Amniotic epithelial cell (primary cell): ENCODE results near the gene CHD3.

Experiments
- DNase-seq: peaks from one replicate; pipeline ENCODE4 v3.0.0-alpha.2; 2010; ENCODE audit warnings: low read depth

The CHD3 gene

DNA sequence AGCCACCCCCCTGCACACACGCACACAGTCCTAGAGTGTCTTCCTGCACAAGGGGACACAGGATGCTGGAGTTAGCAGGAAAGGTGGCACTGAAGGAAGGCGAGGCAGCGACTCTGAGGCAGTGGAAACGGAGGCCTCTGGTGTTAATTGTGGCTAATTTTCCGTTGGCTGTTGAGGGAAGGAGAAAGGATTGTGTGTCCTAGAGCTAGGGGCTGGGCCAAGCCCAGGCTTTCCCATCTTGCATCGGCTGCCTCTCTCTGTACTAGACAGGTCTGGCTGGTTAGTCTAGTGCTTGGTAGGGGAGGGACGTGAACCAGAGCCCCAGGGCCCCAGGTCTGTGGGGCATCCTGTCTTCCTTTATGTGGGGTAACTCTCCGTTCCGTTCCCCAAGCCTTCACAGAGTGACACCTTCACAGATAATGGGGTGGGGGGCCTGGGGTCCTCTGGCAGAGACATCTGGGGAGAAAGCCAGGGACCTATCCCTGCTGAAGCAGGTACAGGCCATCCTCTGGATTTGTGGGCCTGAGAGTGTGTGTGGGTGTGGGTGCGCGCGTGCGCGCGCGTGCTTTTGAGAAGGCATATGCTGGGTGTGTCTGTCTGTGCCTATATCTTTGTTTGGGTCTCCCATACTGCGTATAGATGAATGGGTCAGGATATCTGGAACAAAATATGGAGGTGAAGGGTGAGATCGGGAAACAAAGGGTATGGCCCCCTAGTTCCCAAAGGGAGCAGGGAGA, at the start of gene CHD3:
TSS of gene CHD3 (plus strand) at position 606 of the 737 bp plus-strand sequence. CDS start 212 bp downstream, outside the sequence.
- no peak for DNase-seq

DNA sequence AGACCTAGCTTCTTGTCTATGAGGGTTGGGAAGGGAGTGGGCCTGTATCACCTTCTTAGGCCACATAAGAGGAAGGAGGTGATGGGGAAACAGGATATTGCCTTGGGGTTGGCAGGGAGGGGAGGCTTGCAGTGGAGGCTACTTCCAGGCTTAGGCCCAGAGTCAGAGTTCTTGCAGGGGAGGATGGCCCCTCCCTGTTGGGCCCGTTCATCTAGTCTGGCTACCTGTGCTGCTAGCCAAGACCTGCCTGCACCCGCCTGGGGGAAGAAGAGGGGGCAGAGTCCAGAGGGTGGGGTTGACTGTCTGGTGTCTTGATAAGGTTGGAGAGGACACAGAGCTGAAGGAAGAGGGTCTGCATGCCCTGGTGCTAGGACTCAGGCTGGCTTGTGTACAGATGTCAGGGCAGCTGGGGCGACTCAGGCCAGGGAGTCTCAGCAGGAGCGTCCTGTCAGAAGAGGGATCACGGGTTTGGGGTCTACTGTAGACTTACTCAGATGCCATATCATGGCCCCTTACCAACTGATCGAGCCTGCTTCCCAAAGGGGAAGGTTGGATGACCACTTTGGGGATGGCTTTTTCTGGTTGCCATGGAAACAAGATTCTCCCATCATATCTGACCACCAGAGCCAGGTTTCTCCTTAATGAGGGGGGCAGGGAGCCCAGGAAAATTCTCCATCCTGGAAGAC, 49.3 kb upstream of the CHD3 start:
- DNase-seq = no peak

GRCh38 chr17:7839876-7840261, 48.7 kb upstream of the CHD3 start:
- peak; percentile 36 for DNase-seq

DNA sequence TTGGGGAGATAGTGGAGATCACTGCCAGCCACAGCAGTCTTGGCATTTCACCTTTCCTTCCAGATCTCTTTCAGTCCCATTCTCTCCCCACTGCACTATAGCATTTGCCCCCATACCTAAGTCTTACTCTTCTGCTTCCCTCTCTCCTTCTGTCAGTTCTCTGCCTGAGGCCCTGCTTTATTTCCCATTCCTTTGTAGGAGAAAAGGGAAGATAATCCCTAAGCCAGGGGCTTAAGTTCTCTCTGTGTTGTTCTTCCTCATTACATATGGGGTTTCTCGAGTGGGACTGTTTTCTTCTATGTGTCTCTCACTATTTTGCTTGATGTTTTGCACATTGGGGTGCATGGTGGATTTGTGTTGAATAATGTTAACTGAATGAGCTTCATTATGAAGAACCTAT, 48.1 kb upstream of the CHD3 start:
- DNase-seq = no peak

- no peak for DNase-seq
These were observed 47.7 kb upstream of the CHD3 start for GRCh38 chr17:7840875-7841274.

DNA sequence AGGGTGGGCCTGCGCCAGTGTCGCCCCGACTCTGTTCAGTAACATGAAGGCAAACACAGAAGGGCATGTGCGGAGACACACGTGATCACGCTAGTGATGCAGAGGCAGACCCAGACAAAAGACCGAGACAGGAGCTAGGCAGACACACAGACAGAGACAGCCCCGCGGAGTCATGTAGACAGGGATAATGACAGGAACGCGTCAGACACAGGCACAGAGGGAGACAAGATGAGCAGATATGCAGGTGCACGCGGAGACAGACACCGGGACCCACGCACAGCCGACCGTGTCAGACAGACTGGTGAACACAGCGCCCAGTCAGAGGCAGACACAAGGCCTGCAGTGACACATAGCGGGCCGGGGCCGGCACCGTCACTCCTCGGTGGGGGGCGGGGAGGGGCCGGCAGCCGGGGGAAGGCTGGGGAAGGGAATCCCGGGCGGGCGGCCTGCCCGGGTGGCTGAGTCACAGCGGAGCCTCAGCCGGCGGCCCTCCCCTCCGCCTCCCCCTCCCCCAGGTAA, 47.1 kb upstream of the CHD3 start:
- peak; percentile 85 for DNase-seq

GRCh38 chr17:7841915-7842379, 46.6 kb upstream of the CHD3 start:
- DNase-seq = peak; percentile 80

DNA sequence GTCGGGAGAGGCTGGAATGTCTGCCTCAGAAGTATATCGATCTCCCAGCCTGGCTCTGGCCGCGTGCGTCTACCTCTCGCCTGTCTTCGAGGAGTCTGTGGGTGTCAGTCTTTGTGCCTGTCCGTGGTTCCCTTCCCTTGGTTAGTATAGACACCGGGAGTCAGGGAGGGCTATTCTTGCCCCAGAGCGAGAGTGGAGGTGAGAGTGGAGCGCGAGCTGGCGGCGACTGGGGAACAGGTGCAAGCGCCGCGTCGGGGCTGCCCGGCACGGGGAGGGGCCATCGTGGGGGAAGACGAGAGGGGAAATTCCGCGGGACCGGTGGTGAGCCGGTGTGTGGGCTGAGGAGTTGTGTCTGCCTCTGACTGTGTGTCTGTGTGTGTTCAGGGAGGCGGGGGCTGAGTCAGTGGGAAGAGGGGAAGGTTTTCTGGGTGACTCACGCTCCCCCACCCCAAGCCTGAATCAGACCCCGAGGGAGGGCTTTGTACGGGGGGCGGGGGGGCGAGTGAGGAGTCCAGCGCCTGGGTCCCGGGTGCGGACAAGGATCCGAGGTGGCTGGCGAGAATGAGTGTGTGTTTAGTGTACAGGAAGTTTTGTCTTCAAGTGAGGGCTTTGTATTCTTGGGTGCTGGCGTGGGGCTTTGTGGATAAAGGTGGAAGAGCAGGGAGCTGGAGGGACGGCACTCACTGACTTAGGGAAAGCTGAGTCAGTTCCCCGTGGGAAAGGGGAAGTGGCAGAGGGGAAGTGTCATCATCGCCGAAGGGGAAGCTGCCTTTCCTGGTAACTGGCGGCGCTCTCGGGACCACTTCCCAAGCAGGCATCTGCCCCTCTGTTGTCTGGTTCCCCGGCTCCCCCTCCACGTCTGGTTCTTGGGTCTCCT, 46.0 kb upstream of the CHD3 start:
- DNase-seq = peak; percentile 97

GRCh38 chr17:7843257-7843535, 45.4 kb upstream of the CHD3 start:
- DNase-seq = no peak

DNA sequence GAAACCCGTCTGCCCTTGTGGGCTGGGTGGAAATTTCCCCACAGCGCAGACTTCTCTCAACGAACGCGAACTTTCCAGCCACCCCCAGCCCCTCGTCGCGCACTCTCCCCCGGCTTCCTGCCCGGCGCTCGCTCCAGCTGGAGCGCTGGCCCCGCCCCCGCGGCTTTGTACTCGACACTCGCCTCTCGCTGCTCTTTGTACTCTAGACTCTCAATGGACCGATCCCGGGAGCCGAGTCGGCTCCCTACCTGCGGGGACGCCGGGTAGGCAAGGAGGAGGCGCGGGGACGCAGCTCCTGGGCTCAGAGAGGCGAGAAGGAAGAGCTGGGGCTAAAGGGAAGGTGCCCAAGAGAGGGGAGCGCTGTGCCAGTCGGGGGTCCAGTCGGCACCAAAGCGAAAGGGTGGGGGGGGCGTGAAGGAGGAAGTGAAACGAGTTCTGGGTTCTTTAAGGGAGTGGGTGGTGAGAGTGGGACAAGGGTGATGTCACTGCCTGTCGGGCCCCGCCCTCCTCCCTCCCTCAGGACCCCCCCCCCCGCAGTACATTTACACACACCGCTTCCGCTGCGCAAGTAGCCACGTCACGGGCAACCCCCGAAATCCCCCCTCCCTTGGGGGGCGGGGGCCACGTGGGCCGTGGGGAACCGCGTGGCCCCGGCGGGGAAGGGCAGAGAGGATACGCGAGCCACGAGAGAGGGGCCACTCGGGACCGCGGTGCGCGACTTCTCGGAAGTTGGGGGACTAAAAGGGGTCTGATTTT, 44.9 kb upstream of the CHD3 start:
- DNase-seq = peak; percentile 87

DNA sequence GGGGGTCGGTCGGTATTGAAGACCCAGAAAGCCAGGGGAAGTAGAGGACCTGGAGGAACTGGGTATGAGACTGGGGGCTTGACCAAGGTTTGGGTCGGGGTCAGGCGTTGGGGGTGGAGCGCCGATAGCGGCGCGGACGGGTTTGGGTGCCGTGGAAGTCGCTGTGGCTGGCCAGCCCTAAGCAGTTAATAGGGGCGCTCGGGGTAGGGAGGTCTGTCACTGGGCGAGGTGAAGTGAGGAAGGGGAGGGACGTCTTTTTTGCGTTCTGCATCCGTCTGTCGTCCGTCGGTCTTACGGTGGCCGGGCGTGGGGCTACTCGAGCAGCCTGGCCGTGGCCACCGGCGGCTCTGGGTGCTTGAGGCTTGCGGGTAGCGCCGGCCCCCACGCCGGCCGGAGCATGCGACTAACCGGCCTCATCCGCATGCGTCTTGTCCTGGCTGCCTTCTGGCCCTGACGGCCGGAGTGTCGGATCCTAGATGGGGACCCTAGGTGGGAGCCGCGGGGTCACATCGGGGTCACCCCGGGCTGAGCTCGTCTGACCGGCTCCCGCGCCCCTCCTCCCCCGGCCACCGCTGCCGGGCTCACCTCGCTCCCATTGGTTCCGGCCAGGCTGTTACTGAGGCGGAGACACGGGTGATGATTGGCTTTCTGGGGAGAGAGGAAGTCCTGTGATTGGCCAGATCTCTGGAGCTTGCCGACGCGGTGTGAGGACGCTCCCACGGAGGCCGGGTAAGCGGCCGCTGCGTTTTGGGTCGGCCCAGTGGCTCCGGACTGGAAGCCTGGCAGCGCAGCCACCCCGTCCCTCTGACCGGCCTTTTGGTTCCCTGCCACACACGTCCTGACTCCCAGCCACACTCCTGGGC, 44.1 kb upstream of the CHD3 start:
- DNase-seq = peak; percentile 94

DNA sequence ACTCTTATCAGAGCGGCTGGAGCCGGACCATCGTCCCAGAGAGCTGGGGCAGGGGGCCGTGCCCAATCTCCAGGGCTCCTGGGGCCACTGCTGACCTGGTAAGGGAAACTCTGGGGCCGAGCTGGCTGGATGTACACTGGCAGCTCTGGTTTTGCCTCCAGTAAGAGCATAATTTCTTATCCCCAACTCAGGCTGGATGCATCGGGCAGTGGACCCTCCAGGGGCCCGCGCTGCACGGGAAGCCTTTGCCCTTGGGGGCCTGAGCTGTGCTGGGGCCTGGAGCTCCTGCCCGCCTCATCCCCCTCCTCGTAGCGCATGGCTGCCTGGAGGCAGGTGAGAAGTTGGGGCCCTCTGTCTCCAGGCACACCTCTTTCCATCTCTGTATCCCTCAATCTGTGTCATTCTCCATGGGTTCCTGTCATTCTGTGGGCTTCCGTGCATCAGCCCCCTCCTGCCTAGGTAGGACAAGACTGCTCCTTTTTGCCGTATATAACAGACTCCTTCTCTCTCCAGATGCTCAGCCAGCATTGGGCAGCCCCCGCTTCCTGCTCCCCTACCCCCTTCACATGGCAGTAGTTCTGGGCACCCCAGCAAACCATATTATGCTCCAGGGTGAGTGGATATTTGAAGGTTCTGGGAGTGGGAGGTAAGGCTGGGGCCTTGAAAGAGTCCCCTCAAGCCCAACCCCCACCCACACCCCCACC, 43.1 kb upstream of the CHD3 start:
- DNase-seq = no peak

- DNase-seq = no peak
These were observed 42.4 kb upstream of the CHD3 start for GRCh38 chr17:7846063-7846735.

- no peak for DNase-seq
These were observed 41.6 kb upstream of the CHD3 start for GRCh38 chr17:7846765-7847661.

GRCh38 chr17:7848131-7848579, 40.4 kb upstream of the CHD3 start:
- DNase-seq = no peak

GRCh38 chr17:7848739-7849129, 39.9 kb upstream of the CHD3 start:
- no peak for DNase-seq

DNA sequence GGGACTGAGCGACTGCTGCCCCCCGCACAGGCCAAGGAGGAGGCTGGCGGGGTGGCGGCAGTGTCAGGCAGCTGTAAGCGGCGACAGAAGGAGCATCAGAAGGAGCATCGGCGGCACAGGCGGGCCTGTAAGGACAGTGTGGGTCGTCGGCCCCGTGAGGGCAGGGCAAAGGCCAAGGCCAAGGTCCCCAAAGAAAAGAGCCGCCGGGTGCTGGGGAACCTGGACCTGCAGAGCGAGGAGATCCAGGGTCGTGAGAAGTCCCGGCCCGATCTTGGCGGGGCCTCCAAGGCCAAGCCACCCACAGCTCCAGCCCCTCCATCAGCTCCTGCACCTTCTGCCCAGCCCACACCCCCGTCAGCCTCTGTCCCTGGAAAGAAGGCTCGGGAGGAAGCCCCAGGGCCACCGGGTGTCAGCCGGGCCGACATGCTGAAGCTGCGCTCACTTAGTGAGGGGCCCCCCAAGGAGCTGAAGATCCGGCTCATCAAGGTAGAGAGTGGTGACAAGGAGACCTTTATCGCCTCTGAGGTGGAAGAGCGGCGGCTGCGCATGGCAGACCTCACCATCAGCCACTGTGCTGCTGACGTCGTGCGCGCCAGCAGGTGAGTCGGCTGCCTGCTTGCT, 39.3 kb upstream of the CHD3 start:
- no peak for DNase-seq
